Measurements from ENCODE around the gene SOX18. TPM values are rescaled to one million over a fixed set of nuclear protein-coding genes. Genes with fewer than 3 reads are reported as not detected.

The SOX18 gene
- total and polyA plus RNA-seq, 2 of the 8 experiments (the other 6 are each of a cell fraction or from before 2014, with no cell fraction given), result 0.09 TPM; not detected in 1

DNA sequence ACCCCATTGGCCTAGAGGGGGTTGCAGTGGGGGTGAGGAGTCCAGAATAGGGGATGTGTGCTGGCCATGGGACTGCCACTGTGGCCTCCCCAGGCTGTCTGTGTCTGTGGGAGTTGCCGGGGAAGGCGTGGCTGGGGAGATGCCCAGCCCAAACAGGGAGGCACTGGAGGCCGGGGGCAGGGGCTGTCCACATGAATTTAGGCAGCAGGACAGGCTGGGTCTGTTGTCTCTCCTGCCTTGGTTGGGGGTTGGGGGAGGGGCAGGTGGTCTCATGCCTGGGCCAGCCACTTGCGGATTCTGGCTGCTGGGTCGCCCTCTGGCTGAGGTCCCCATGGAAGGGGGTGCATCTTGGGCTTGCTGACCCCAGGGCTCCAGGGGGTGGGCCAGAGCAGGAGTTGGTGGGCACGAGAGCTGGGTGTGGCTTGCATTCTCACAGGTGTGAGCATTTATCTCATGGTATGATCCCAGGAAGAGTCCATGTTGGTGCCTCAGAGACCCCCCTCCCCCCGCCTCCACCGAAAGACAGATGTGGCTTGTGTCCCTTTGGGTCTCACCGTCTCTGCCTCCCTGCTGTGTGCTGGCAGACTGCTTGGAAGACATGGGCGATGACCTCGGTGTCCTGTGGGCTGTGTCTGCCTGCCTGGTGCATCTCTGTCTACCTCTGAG, 4.0 kb downstream of the SOX18 start:
- Histone ChIP-seq H3K23me2 (ENCODE audit: low read depth, low read length) (peaks cover 4% of the 10 kb centered on the region; the same call in 1 of the 2 replicates), H3K56ac (replicated peaks; ENCODE audit: insufficient read length, low read depth, low read length) (no peak overlapping the region), H2AK5ac (ENCODE audit: low read depth, low read length) (0 out of 2 replicates have a peak overlapping the region, but pooled peaks have one; percentile 75), H2BK20ac (ENCODE audit: low read length) (peak overlapping the region; percentile 72; the same call in 1 of the 2 replicates), H3K4me2 (ENCODE audit: insufficient read depth in 1 of 2, low read depth in 2 of 2, low read length in 2 of 2) (no peak overlapping the region), H3K36me3 (ENCODE audit: control insufficient read depth in 2 of 4, insufficient read depth in 4 of 4, low read length in 3 of 4) (peaks cover 0 to 10% (median 0%) of the 10 kb centered on the region in 4 experiments; a peak in 1 of 8 replicates), H3K14ac (ENCODE audit: insufficient read length) (no peak overlapping the region), H3K9me3 (ENCODE audit: insufficient read depth in 2 of 2, low read depth in 1 of 2, low read length in 1 of 2) (no peaks in the 10 kb centered on the region), H2BK120ac (replicated peaks; ENCODE audit: low read depth, low read length) (no peak overlapping the region), H4K8ac (ENCODE audit: extremely low read depth, insufficient read depth, low read length) (peak overlapping the region; percentile 51; the same call in 1 of the 2 replicates), H2BK12ac (ENCODE audit: low read depth, low read length) (peak overlapping the region; percentile 96; the same call in 1 of the 2 replicates), H2BK5ac (ENCODE audit: low read depth, low read length) (peak overlapping the region; percentile 6; the same call in 1 of the 2 replicates), H3K27me3 (replicated peaks in 1 of 4; ENCODE audit: control insufficient read depth in 3 of 4, extremely low read depth in 1 of 4, insufficient read depth in 3 of 4, low read length in 3 of 4) (peaks cover 53 to 84% (median 79%) of the 10 kb centered on the region in 4 experiments), H3K18ac (ENCODE audit: extremely low read depth, low read length) (peak overlapping the region; percentile 38; the same call in 1 of the 2 replicates), H3K27ac (ENCODE audit: low read depth, low read length) (no peak overlapping the region), H3K79me2 (ENCODE audit: control insufficient read depth in 1 of 2, insufficient read depth in 2 of 2, low read length in 2 of 2) (no peaks in the 10 kb centered on the region), H3K23ac (ENCODE audit: insufficient read length) (no peak overlapping the region), H4K20me1 (replicated peaks in 1 of 2; ENCODE audit: control insufficient read depth in 1 of 2, insufficient read depth in 2 of 2, low read length in 2 of 2) (no peaks in the 10 kb centered on the region), H3K79me1 (ENCODE audit: low read depth, low read length) (no peaks in the 10 kb centered on the region), H3K4me1 (replicated peaks in 1 of 4; ENCODE audit: control insufficient read depth in 3 of 4, insufficient read depth in 4 of 4, low read length in 3 of 4) (peaks cover 0 to 28% (median 9%) of the 10 kb centered on the region in 4 experiments; a peak in 6 of 7 replicates), H3K4ac (replicated peaks; ENCODE audit: insufficient read length, low read depth, low read length) (no peak overlapping the region), H4K91ac (replicated peaks; ENCODE audit: insufficient read length, low read length) (peak overlapping the region; percentile 69), H2BK15ac (ENCODE audit: low read length) (no peak overlapping the region; the same call in 1 of the 2 replicates), H3K4me3 (ENCODE audit: extremely low read depth in 1 of 4, insufficient read depth in 2 of 4, low read depth in 3 of 4, low read length in 4 of 4) (no peak overlapping the region), H3K9ac (replicated peaks in 1 of 4; ENCODE audit: extremely low read depth in 1 of 4, low read depth in 3 of 4, low read length in 3 of 4) (no peak overlapping the region), H2AFZ (ENCODE audit: low read length) (no peak overlapping the region), H4K5ac (ENCODE audit: insufficient read length, low read depth, low read length) (no peak overlapping the region)
- WGBS, 2 experiments (ENCODE audit: extremely low coverage in 1 of 2, insufficient coverage in 1 of 2, insufficient read length in 1 of 2, insufficient replicate concordance in 2 of 2, low coverage in 1 of 2, low lambda C conversion rate in 2 of 2, missing lambda C conversion rate in 1 of 2), result 73% methylated on average over 11 of the region's 11 CpGs; no CpG with 5 or more reads in 1 of the 2 experiments
- FAIRE-seq, result no peak
- no peak for TF ChIP-seq BACH1 (IDR thresholded peaks at IDR 0.05; ENCODE audit: low read length)
- TF ChIP-seq HDAC6 (IDR thresholded peaks at IDR 0.05; ENCODE audit: low read depth, low read length), result no peak
- no peak for TF ChIP-seq SP2 (IDR thresholded peaks at IDR 0.05; ENCODE audit: low read length)
- TF ChIP-seq TCF12 (IDR thresholded peaks at IDR 0.05; ENCODE audit: low read depth, low read length), result no peak
- POLR2A ChIA-PET (ENCODE audit: partially characterized antibody), result interaction anchor here (1.3 to 2.3 kb wide), 2 partner anchors 12 to 46 kb away, joined by 3 to 8 read pairs; no protein-coding TSS in a partner anchor
- CTCF ChIA-PET (ENCODE audit: partially characterized antibody), result interaction anchor here (2.0 to 2.7 kb wide), 3 partner anchors 12 to 75 kb away, joined by 7 to 9 read pairs (median 9); partner anchors contain the start of gene PRPF6
- no peak for DNase-seq (ENCODE audit: low read depth in 1 of 2, low spot score in 2 of 2)

Data from H1 (cell line).